GM21423 (cell line): ENCODE measurements around the gene ZNF746.
"Not testable (repeated sequence)": the region's sequence is repeated elsewhere in the genome, so short reads cannot be mapped to it uniquely, and the experiment has no call there.

ENCODE experiments used
- ATAC-seq: cut with Tn5 transposase; IDR thresholded peaks from one replicate; pipeline ENCODE4 v1.9.1; 2021; ENCODE audit warnings: mild to moderate bottlenecking, moderate library complexity; ENCODE audit not compliant: unreplicated experiment

Gene ZNF746

DNA sequence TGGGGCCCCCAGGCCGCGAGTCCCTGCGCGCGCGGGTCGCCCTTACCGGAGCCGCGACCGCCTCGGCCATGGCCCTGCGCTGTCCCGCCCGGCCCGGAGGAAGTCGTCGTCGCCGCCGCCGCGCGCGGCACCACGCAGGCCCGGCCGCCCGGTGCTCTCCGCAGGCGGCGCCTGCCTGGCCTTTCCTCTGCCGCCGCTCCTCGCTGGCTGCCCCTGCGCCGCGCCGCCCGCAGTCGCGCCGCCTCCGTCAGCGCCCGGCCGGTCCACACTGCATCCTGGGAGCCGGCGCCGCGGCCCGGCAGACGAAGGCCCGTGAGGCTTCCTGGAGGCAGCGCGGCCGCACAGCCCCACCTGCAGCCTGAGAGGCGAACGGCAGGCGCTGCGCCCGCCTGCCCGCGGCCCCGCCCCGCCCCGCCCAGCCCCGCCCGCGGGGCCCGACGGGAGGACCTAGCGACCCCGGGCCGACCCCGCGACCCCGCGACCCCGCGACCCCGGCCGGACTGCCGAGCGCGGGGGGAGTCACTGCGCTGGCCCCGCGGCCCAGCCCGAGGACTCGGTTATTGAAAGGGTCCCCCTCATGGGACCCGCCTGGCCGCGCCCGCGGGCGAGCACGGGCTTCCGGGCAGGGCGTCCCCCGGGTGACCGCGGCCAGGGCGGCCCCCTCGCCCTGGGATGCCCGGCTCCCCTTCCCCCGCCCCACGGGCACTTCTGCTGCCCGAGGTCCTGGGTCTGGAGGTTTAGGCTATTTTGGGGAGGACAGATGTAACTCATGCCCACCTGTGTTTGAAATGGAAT is at the start of gene ZNF746:
ZNF746 (minus strand) TSS at position 343 of the 795 bp plus-strand sequence; CDS start at position 70, 273 bp downstream.
- peak; percentile 93 for ATAC-seq

DNA sequence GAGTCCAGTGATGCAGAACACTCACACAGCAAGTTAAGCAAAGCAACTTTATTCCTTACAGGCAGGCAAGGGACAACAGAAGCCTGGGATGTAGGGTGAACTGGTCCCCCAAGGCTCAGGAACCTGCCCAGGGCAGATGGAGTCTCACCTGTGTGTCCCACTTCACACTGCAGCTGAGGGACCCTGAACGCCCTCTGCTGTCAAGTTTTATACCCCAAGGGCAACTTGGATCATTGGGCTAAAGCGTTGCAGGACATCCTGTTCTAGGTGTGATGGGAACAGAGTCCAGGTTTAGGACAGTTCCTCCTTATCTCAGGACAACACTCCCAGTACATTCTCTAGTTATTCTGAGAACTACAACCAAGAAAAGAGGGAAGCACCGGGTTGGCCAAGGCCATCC is 49.5 kb upstream of the ZNF746 start:
- no peak for ATAC-seq

DNA sequence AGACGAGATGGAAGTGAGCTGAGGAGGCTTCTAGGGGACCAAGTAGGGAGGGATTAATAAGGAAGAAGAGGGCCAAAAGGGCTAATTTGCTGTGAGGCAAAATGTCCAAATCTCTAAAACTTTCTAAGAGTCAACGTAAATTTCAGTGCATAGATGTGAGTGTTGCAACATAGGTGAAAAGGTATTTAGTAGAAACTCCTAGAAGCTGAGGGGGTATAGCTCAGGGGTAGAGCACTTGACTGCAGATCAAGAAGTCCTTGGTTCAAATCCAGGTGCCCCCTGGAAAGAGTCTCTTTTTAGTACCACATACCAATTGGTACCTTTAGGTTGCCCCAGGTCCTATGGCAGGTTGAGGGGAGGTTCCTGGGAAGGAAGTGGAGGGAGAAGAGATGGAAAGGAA is 48.7 kb upstream of the ZNF746 start:
- ATAC-seq = no peak

- no peak for ATAC-seq
Observed at GRCh38 chr7:149544028-149544427, 46.4 kb upstream of the ZNF746 start.

- no peak for ATAC-seq
Observed at GRCh38 chr7:149532654-149533053, 35.0 kb upstream of the ZNF746 start.

GRCh38 chr7:149529136-149529718 is 31.6 kb upstream of the ZNF746 start:
- no peak for ATAC-seq

GRCh38 chr7:149527414-149527813 is 29.8 kb upstream of the ZNF746 start:
- no peak for ATAC-seq

DNA sequence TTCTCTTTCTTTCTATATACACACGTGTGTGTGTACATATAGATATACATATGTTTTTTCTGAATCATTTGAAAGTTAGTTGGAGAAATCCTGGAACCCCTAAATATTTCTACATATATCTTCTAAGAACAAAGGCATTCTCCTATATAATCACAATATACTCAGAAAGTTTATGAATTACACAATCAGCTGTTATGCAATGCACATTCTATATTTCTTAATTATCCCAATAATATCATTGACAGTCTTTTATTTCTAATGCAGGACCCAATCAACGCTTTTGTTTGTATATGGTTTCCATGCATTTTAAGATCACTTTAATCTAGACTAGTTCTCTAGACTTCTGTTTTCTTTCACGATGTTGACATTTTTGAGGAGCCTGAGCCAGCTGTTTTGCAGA is 27.7 kb upstream of the ZNF746 start:
- ATAC-seq = no peak

- ATAC-seq = no peak
Observed at GRCh38 chr7:149524394-149524793, 26.8 kb upstream of the ZNF746 start.

DNA sequence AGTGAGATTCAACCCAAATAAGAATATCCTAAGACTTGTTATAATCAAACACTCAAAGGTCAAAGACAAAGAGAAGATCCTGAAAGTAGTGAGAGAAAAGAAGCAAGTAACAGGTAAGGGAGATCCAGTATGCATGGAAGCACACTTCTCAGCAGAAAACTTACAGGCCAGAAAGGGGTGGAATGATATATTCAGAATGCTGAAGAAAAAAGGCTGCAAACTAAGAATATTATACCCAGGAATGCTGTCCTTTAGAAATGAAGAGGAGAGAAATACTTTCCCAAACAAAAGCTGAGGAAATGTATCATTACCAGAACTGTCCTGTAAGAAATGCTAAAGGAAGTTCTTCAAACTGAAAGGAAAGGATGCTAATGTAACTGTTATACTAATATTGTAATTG is 12.6 kb upstream of the ZNF746 start:
- no peak for ATAC-seq

GRCh38 chr7:149509774-149510173 is 12.2 kb upstream of the ZNF746 start:
- no peak for ATAC-seq

DNA sequence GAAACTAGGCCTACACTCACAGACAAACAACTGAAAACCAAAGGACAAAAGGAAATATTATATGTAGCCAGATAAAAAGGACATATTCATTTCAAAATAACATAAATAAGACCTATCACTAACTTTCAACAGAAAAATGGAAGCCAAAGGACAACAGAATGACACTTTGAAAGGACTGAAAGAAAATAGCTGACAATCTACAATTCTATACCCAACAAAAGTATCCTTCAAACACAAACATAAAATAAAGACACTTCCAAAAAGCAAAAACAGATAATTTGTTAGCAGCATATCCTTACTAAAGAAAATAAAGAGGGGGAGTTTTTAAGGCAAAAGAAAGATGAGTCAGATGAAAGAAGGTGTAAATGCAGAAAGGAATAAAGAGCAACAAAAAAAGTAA is 7.9 kb upstream of the ZNF746 start:
- no peak for ATAC-seq

DNA sequence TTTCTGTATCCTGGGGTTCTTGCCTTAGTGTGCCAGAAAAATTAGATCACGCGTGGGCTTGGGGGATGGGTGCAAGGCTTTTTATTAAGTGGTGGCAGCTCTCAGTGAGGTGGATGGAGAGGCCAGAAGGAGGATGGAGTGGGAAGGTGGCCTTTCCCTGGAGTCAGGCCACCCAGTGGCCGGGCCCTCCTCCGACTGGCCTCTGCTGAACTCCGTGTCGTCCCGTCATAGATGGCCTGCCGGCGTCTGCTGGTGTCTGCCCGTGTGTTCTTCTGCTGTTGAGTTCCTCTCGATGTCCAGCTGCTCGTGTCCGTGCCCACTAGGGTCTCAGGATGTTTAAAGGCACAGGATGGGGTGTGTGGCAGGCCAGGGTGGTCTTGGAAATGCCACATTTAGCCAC is 4.0 kb upstream of the ZNF746 start:
- no peak for ATAC-seq

DNA sequence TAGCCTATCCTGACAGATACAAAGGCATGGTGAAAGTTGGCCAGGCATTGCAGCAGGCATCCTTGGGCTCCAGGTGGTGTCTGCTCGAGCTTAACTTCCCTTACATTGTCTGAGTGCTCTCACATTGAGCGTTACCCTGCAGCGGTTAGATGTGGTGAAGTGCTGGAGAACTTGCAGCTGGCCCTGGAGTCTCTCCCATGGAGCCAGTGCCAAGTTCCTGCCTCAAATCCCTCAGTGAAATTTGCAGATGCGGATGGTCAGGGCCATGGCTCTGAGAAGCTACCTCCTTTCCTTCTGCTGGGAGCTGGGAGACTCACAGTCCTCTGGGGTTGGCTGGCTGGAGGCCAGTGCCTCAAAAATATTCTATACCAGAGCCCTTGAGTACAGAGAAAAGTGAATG is 3.3 kb upstream of the ZNF746 start:
- no peak for ATAC-seq

DNA sequence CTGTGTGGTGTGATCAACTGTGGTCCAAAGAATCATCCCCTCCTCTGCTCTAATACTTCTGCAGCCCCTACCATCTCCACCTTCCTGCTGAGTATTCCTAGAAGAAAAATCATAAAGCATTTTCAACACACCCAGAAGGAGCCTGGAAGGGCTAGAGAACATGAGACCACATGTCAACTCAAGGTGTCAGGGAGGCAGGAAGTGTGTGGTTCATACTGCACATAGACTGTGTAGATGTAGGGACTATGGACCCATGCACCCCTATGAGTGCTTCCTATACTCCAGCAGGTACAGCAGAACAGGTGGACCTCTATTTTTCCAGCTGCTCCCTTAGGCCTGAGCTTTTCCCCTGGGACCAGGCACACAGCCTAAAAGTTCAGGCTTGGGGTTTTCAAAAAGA is 2.6 kb upstream of the ZNF746 start:
- no peak for ATAC-seq

DNA sequence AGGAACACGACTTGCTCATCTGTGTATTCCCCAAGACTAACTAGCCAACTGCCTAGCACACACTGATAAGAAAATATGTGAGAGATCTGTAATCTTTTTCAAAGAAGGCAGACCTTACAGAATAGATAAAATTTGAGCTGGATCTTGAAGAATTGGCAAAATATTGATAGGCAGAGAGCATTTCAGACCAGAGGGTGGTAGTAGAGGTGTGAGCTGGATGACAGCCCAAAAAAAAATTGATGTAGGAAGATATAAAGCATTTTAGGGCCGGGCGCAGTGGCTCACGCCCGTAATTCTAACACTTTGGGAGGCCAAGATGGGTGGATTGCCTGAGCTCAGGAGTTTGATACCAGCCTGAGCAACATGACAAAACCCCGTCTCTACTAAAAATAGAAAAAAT is 1.2 kb upstream of the ZNF746 start:
- no peak for ATAC-seq

DNA sequence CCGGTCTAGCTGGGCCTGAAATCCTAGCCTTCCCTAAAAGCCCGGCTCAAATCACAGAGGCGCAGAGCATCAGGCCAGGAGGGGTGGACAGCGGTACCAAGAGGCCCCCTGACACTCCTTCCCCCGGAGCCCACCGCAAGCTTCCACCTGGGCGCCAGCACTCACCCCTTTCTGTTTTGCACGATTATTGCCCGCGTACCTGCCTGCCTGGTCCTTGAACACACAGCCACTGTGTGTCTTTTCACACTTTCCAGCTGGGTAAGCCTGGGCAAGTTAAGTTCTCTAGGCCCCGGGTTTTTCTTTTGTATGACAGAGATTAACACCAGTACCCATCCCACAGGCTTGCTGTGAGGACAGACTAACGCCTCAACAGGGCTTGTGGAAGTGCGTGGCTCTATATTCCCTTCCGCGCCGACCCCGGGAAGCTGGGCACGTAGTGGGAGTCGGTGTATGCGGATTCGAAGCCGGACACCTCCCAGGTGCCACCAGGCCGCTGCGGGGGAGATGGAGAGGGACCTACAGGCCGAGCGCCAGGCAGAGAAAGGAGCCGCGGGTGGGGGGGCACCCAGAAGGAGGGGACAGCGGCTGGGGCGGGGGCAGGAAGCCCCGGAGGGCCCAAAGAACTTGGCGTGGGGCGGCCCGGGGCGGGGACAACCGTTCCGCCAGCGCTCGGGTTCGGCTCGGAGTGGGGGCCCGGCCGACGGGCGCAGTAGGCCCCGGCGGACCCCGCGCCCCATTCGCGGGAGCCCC is 792 bp downstream of the ZNF746 start:
- peak; percentile 36 for ATAC-seq

DNA sequence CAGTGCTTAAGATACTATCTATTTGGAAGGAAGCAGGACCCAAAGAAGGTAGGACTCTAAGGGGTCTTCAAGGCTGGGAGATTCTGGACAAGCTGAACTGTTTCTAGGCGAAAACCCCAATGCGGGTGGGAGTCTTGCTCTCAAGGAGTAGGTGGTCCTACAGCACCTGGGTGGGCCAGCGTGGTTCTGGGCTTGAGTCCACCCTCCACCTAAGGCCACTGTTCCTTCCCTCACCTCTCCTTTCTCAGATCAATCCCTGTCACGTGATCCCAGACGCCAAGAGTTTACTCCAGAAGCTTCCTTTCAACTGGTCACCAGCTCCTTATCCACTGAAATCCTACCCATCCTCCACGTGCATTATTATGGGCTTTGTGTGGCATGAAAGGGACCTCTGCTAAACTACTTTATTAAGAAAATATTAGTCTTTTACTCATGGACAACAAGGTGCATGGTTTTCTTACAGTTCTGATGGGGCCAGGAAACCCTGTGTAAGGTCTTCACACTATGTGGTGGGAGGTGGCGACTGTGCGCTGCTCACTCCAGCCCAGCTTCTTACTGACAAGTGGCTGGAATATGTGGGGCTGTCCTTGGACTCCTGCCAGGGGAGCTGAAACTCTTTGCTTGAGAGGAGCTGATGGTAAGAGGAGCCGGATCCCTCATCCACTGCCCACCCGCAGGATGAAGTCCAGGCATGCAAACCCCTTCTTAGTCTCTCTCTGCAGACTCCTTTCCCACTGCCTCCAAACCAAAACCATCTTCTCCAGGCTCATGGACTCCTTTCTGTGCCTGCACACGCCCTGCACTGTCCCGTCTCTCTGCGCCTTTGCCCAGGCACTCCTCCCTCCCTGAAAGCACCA is 1.6 kb downstream of the ZNF746 start:
- ATAC-seq = no peak

GRCh38 chr7:149494738-149495368 is 2.8 kb downstream of the ZNF746 start:
- ATAC-seq = no peak

DNA sequence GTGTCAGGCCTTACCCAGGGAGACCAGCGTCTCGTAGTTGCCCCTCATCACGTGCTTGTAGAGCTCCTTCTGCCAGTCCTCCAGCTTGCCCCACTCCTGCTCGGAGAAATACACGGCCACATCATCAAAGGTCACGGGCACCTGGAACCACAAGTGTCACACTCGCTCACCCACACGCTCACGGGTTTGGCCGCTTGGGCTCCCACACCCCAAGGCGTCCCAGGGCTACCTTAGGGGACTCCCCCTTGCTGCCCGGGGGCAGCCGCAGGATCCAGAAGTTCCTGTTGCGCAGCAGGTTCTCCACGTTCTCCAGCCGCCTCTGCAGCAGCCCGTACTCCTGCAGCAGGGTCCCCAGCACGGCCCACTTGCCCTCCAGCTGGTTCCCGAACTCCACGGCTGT is 3.6 kb downstream of the ZNF746 start:
- ATAC-seq = not testable (repeated sequence)

DNA sequence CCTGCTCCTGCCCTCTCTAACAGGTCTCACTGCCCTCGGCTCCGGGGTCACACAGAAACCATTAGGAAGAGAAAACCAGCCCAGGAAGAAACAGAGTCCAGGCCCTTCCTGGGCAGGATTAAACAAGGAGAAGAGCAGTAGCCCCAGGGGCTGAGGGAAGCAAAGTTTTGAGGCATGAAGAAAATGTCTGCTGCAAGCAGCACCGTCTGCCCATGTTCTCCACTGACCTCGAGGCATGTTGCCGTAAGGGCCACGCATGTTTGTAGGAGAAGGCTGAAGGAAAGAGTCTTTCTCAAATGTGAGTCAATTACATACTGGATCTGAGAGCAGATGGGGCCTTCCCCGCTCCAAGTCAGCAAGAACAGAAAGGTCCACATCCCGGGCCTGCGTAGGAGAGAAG is 4.2 kb downstream of the ZNF746 start:
- ATAC-seq = no peak
